Esophagus squamous epithelium (tissue), 4 donors: ENCODE results near the gene NCOA5.

Experiments
- CTCF ChIP-seq, 6 experiments: fragments of 450-650 bp in 4 of 6; fragments of 200-600 bp in 2 of 6; sonication (generic) in 2 of 6; IDR thresholded peaks; one replicate each; pipeline ENCODE4 v1.5.1; 2016 to 2019; ENCODE audit warnings: antibody characterized with exemption in 6 of 6, mild to moderate bottlenecking in 4 of 6, moderate library complexity in 4 of 6
- POLR2A ChIP-seq, 4 donors: fragments of 450-650 bp; IDR thresholded peaks; one replicate each; pipeline ENCODE4 v1.6.1; 2017; ENCODE audit warnings: antibody characterized with exemption in 4 of 4, mild to moderate bottlenecking in 4 of 4, moderate library complexity in 3 of 4

GRCh38 chr20:46034039-46034438, 55.7 kb downstream of the NCOA5 start:
- TF ChIP-seq POLR2A (IDR thresholded peaks at IDR 0.05) (no peak), CTCF (IDR thresholded peaks at IDR 0.05) (no peak)
